C4-2B (cell line): ENCODE data around the gene RAB3B.

Source experiments
- CTCF ChIP-seq: fragments of 450-650 bp; conservative IDR thresholded peaks from 2 replicates; pipeline ENCODE4 v1.5.1; 2017; ENCODE audit warnings: mild to moderate bottlenecking
- ZFX ChIP-seq: fragments of 450-650 bp; IDR thresholded peaks from 2 replicates; pipeline ENCODE4 v1.6.1; 2017

DNA sequence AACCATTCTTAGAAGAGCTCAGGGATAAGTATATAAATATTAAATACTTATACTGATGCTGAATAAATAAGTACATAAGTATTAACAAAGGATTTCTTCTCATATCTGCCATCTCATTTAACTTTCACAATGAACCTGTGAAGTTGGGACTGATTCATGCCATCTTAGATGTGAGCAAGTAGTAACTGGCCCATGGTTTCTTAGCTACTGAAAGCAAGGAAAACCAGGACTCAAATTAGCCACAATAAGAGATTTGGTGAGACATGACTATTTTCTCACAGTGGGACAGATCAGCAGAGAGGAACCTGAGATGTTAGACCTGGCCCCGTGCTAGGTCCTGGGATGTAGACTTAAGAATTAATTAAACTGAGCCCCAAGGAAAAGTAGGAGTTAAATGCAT, 8.2 kb upstream of the RAB3B start:
- TF ChIP-seq ZFX (no peak), CTCF (no peak)
